WI38 (cell line): ENCODE data around the gene ZNF862.

Experiments
- H3K4me3 ChIP-seq: 2 replicates; pipeline ENCODE4 v1.5.1; 2011; ENCODE audit warnings: low read depth, mild to moderate bottlenecking, control low read depth, low read length
- TF ChIP-seq, protein P1 (sequence below): IDR thresholded peaks from 2 replicates; pipeline ENCODE4 v1.5.1; 2012; ENCODE audit warnings: low read depth, mild to moderate bottlenecking, control low read depth, low read length

The ZNF862 gene

DNA sequence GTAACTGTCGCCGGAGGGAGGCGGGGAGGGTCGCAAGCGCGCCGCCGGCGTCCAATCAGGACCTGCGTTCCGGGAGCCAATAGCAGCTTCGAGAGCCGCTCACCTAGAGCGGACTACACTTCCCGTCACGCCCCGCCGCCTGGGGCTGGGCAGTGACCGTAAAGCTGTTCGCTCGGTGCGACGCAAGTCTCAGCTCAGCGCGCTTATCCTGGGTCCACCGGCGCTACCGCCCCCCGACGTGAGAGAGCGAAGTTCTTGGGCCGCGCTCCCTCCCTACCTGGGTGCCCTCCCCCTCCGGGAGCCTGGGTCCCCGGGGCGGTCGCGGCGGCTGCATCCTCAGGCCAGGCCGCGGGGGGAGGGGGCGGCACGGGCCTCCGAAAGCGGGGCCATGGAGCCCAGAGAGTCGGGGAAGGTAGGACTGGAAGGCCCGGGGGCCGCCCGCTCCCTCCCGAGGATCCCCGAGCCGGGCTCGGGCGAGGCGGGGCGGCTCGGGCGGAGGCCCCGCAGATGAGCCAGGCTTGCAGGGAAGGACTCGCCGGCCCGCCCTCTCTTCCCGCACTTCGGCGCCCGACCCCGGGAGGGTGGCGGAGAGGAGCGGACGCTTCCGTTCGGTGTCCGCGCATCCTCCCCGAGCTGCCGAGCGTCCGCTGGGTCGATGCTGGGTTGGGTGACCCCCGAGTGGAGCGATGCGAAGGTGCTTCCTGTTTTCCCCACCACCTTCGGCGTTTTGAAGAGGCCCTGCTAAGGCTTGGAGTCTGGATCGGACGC, at the start of gene ZNF862:
Gene ZNF862 (plus strand): TSS at position 152 of the 768 bp plus-strand sequence. CDS start 237 bp downstream, at position 389.
- H3K4me3 ChIP-seq, result peak within 1 kb of the TSS; percentile 72
- TF ChIP-seq, protein P1, sequence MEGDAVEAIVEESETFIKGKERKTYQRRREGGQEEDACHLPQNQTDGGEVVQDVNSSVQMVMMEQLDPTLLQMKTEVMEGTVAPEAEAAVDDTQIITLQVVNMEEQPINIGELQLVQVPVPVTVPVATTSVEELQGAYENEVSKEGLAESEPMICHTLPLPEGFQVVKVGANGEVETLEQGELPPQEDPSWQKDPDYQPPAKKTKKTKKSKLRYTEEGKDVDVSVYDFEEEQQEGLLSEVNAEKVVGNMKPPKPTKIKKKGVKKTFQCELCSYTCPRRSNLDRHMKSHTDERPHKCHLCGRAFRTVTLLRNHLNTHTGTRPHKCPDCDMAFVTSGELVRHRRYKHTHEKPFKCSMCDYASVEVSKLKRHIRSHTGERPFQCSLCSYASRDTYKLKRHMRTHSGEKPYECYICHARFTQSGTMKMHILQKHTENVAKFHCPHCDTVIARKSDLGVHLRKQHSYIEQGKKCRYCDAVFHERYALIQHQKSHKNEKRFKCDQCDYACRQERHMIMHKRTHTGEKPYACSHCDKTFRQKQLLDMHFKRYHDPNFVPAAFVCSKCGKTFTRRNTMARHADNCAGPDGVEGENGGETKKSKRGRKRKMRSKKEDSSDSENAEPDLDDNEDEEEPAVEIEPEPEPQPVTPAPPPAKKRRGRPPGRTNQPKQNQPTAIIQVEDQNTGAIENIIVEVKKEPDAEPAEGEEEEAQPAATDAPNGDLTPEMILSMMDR, result no peak

- H3K4me3 ChIP-seq, result no peak overlapping the region
- TF ChIP-seq, protein P1, result no peak
Observed at GRCh38 chr7:149789101-149789500, 49.1 kb upstream of the ZNF862 start.

DNA sequence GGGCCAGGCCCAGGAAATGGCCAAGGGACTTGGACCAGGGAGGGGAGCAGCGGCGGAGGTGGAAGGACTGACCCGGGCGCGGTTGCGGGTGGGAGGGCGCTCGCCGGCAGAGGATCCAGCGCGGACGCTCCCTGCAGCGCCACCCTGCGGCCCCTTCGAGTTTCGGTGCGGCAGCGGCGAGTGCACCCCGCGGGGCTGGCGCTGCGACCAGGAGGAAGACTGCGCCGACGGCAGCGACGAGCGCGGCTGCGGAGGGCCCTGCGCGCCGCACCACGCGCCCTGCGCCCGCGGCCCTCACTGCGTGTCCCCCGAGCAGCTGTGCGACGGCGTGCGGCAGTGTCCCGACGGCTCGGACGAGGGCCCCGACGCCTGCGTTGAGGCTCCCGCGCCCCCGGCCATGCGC, 48.0 kb upstream of the ZNF862 start:
- TF ChIP-seq, protein P1, result 0 out of 2 replicates have a peak, but pooled peaks have one; percentile 3
- no peak overlapping the region for H3K4me3 ChIP-seq

DNA sequence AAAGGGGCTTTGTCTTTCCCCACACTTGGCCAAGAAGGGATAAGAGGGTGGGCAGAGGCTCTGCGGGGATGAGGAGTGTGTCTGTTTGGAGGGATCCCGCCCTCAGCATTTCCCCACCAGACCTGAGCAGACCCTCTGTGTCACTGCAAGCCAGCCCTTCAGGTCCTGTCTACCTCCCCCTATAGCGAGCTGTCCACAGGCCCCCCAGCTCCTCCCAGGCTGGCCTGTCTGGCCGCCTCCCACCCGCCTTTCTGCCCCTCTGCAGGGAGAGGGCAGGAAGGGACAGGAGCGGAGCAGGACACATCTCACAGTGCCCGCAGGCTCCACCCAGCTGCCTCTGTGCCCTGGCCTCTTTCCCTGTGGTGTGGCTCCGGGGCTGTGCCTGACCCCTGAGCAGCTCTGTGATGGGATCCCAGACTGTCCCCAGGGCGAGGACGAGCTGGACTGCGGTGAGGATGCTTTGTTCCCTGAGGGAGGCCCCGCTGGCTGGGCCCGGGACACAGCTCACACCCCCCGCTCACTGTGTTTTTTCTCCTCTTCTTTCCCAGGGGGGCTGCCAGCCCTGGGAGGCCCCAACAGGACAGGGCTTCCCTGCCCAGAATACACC, 47.3 kb upstream of the ZNF862 start:
- H3K4me3 ChIP-seq, result no peak overlapping the region
- TF ChIP-seq, protein P1, result no peak

GRCh38 chr7:149791411-149792219, 46.6 kb upstream of the ZNF862 start:
- no peak overlapping the region for H3K4me3 ChIP-seq
- TF ChIP-seq, protein P1, result no peak

DNA sequence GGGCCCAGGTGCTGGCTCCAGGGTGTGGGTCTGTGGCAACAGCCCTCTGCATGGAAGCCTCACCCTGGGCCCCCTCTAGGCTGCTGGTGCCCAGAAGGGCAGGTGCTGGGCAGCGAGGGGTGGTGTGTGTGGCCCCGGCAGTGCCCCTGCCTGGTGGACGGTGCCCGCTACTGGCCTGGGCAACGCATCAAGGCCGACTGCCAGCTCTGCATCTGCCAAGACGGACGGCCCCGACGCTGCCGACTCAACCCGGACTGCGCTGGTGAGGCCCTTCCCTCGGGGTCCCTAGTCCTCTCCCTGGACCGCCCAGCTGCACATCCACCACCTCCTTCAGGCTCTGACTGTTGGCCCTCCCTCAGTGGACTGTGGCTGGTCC, 46.0 kb upstream of the ZNF862 start:
- no peak overlapping the region for H3K4me3 ChIP-seq
- TF ChIP-seq, protein P1, result no peak
